Heart left ventricle (tissue), 16 donors: Measurements from ENCODE around the gene GNG8. TPM values are rescaled to one million over a fixed set of nuclear protein-coding genes. Genes with fewer than 3 reads are reported as not detected.

Experiments
- ATAC-seq, 4 donors: fragments of 200-7000 bp; cut with Tn5 transposase; one replicate each; pipeline ENCODE4 v1.9.1; 2020 to 2022; ENCODE audit warnings: moderate library complexity in 4 of 4, mild to moderate bottlenecking in 3 of 4, moderate number of reproducible peaks in 1 of 4
- DNase-seq, 5 donors: peaks; one replicate each; pipeline ENCODE4 v3.0.0-alpha.2; 2020
- H3K27ac ChIP-seq, 12 donors: fragments of 200-600 bp; sonication (generic) in 4 of 12; one replicate each; pipeline versions ENCODE4 v1.5.0 to v1.8.0; 2016 to 2022; ENCODE audit warnings: mild to moderate bottlenecking in 2 of 12
- H3K27me3 ChIP-seq, 9 donors: fragments of 200-600 bp; sonication (generic) in 2 of 9; one replicate each; pipeline versions ENCODE4 v1.5.1 to v1.8.0; 2016 to 2022; ENCODE audit warnings: mild to moderate bottlenecking in 3 of 9
- H3K36me3 ChIP-seq, 9 donors: fragments of 200-600 bp; sonication (generic) in 2 of 9; one replicate each; pipeline versions ENCODE4 v1.5.0 to v1.8.0; 2018 to 2022; ENCODE audit warnings: mild to moderate bottlenecking in 2 of 9
- H3K4me1 ChIP-seq, 12 donors: fragments of 200-600 bp; sonication (generic) in 4 of 12; one replicate each; pipeline versions ENCODE4 v1.5.0 to v1.8.0; 2016 to 2022; ENCODE audit warnings: mild to moderate bottlenecking in 3 of 12
- H3K4me3 ChIP-seq, 12 donors: fragments of 200-600 bp; sonication (generic) in 4 of 12; one replicate each; pipeline versions ENCODE4 v1.5.0 to v1.8.0; 2017 to 2022; ENCODE audit warnings: mild to moderate bottlenecking in 9 of 12, moderate library complexity in 4 of 12
- H3K9me3 ChIP-seq, 12 donors: fragments of 200-600 bp; sonication (generic) in 4 of 12; one replicate each; pipeline versions ENCODE4 v1.5.0 to v1.8.0; 2016 to 2022; ENCODE audit warnings: mild to moderate bottlenecking in 1 of 12
- POLR2A ChIP-seq, 2 donors: fragments of 450-650 bp; IDR thresholded peaks; one replicate each; pipeline ENCODE4 v1.6.1; 2017; ENCODE audit warnings: antibody characterized with exemption in 2 of 2, mild to moderate bottlenecking in 2 of 2, moderate library complexity in 2 of 2
- WGBS, 4 donors: extraction: QIAGEN DNeasy Blood & Tissue Kit in 2 of 4; methylation state at CpG; one replicate each; pipeline versions ENCODE4 v1.1.5 to v1.1.7; 2013 to 2018; 5-methylcytosine and 5-hydroxymethylcytosine counted together
- intact Hi-C, 10 donors: fragments of 100-400 bp; cut with DNase I; formaldehyde crosslinking; loops; one replicate each; pipeline versions ENCODE4 v1.11.1 to v1.14.2; 2022
- polyA plus RNA-seq, 2 donors: library from polyadenylated mRNA; stranded (reverse); fragments of 200-250 nt; gene quantifications; one replicate each; pipeline ENCODE4 v1.2.3, GENCODE V29; 2013
- total RNA-seq, 9 donors: library from RNA; depleted of rRNA in 2 of 9; stranded (reverse); fragments of >200 nt in 2 of 9; fragmentation: NEBNext Ultra II Directional in 3 of 9; extraction: Animal tissue kit (Norgen Biotek cat#: 25700) in 3 of 9; gene quantifications; one replicate each; pipeline versions ENCODE4 v1.1.0 to v1.2.4, GENCODE V29; 2016 to 2023
- TF ChIP-seq, protein P1 (sequence below), 12 donors: fragments of 200-600 bp; sonication (generic) in 4 of 12; IDR thresholded peaks; one replicate each; pipeline versions ENCODE4 v1.5.0 to v1.8.0; 2018 to 2022; ENCODE audit warnings: antibody characterized with exemption in 12 of 12, mild to moderate bottlenecking in 5 of 12
- donor health status: ischemic (EF 13 %, LVEDD 7.1; RV severe dilation, severe dysfunction).
- donor health status: healthy with polysubstance abuse.
- donor health status: DM: no; HTN: yes; CAD: no.
- donor health status: DM: no; HTN: no; CAD: no.
- donor health status: ischemic (EF 25% LVEDD 6.9; RV normal size, moderate dysfunction).
- donor health status: ischemic (EF 25% LVEDD 5.7; RV mildly dilated, moderate dysfunction).
- donor health status: healthy.
- donor health status: DM: yes; HTN: yes; CAD: no.
- donor health status: ischemic (EF 35%, LVEDD 5.7; RV mildly dilated, moderate dysfunction).
- donor health status: nonischemic (EF 11% LVEDD 7.7; RV severe dilation, severe dysfunction).
- donor health status: DM: yes; HTN: yes; CAD: no.
- donor health status: PGD.
- donor health status: ischemic (EF 29% LVEDD 5.4; RV normal size, mild dysfunction).
- donor health status: nonischemic (EF 23%, LVEDD 6.1; RV moderate dilation, normal function).

Gene GNG8
- total and polyA plus RNA-seq, 11 donors: not detected

- no peak for DNase-seq
These were observed 38.6 kb upstream of the GNG8 start for GRCh38 chr19:46674416-46675178.

GRCh38 chr19:46670813-46671212, 34.8 kb upstream of the GNG8 start:
- TF ChIP-seq, protein P1, sequence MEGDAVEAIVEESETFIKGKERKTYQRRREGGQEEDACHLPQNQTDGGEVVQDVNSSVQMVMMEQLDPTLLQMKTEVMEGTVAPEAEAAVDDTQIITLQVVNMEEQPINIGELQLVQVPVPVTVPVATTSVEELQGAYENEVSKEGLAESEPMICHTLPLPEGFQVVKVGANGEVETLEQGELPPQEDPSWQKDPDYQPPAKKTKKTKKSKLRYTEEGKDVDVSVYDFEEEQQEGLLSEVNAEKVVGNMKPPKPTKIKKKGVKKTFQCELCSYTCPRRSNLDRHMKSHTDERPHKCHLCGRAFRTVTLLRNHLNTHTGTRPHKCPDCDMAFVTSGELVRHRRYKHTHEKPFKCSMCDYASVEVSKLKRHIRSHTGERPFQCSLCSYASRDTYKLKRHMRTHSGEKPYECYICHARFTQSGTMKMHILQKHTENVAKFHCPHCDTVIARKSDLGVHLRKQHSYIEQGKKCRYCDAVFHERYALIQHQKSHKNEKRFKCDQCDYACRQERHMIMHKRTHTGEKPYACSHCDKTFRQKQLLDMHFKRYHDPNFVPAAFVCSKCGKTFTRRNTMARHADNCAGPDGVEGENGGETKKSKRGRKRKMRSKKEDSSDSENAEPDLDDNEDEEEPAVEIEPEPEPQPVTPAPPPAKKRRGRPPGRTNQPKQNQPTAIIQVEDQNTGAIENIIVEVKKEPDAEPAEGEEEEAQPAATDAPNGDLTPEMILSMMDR (IDR thresholded peaks at IDR 0.05): no peak
- TF ChIP-seq POLR2A (IDR thresholded peaks at IDR 0.05): no peak
- Histone ChIP-seq H3K4me1 (no peaks in the 10 kb centered on the region), H3K27ac (no peak overlapping the region), H3K9me3 (no peaks in the 10 kb centered on the region), H3K4me3 (no peak overlapping the region), H3K27me3 (no peaks in the 10 kb centered on the region), H3K36me3 (peaks cover 0 to 37% (median 29%) of the 10 kb centered on the region in 9 donors)
- DNase-seq (no peak), ATAC-seq (no peak)
- intact Hi-C loops: no loop called here

More at GRCh38 chr19:46674416-46675178, 38.6 kb upstream of the GNG8 start:
- H3K9me3 ChIP-seq: no peaks in the 10 kb centered on the region
- H3K27ac ChIP-seq: no peak overlapping the region
- WGBS, 4 donors: 92 to 96% (median 94%) methylated on average over 17 to 21 of the region's 21 CpGs
- ATAC-seq: peak; percentile 16 to 25 (median 22)
- no peaks in the 10 kb centered on the region for H3K4me1 ChIP-seq
- intact Hi-C loops: no loop called here
- H3K36me3 ChIP-seq: peaks cover 0 to 74% (median 66%) of the 10 kb centered on the region in 9 donors
- no peak for TF ChIP-seq POLR2A (IDR thresholded peaks at IDR 0.05)
- TF ChIP-seq, protein P1 (IDR thresholded peaks at IDR 0.05): no peak
- H3K27me3 ChIP-seq: no peaks in the 10 kb centered on the region
- H3K4me3 ChIP-seq: no peak overlapping the region

- H3K9me3 ChIP-seq: no peaks in the 10 kb centered on the region
- no peaks in the 10 kb centered on the region for H3K27me3 ChIP-seq
- H3K4me3 ChIP-seq: no peak overlapping the region
- intact Hi-C loops: loop anchor here in 3 of 10 donors (10.0 kb wide), 2 partner anchors 134 to 144 kb away; no protein-coding TSS in a partner anchor
- no peak overlapping the region for H3K27ac ChIP-seq
- no peak for DNase-seq
- TF ChIP-seq, protein P1 (IDR thresholded peaks at IDR 0.05): no peak
- TF ChIP-seq POLR2A (IDR thresholded peaks at IDR 0.05): no peak
- no peak for ATAC-seq
- H3K4me1 ChIP-seq: no peaks in the 10 kb centered on the region
- WGBS, 4 donors: 91 to 95% (median 94%) methylated on average over 3 of the region's 3 CpGs
- H3K36me3 ChIP-seq: peaks cover 0 to 15% (median 10%) of the 10 kb centered on the region in 9 donors
These were observed 32.7 kb upstream of the GNG8 start for GRCh38 chr19:46668662-46669061.

- intact Hi-C loops: loop anchor here in 3 of 10 donors (10.0 kb wide), 2 partner anchors 130 to 140 kb away; no protein-coding TSS in a partner anchor
- TF ChIP-seq POLR2A (IDR thresholded peaks at IDR 0.05): no peak
- TF ChIP-seq, protein P1 (IDR thresholded peaks at IDR 0.05): no peak
- H3K36me3 ChIP-seq: no peaks in the 10 kb centered on the region
- H3K4me1 ChIP-seq: peaks cover 0 to 17% (median 12%) of the 10 kb centered on the region in 12 donors
- peaks cover 0 to 5% (median 0%) of the 10 kb centered on the region in 9 donors for H3K27me3 ChIP-seq
- no peak overlapping the region for H3K27ac ChIP-seq
- no peak for DNase-seq
- no peak overlapping the region for H3K4me3 ChIP-seq
- 88 to 93% (median 91%) methylated on average over 8 of the region's 8 CpGs for WGBS, 4 donors
- no peaks in the 10 kb centered on the region for H3K9me3 ChIP-seq
- no peak for ATAC-seq
These were observed 29.1 kb upstream of the GNG8 start for GRCh38 chr19:46665072-46665471.
